ENCODE data around the gene ACOXL.

The ACOXL gene

GRCh38 chr2:110789706-110790105, 57.3 kb downstream of the ACOXL start:
- DNase-seq (ENCODE audit: low spot score): no peak
- in situ Hi-C loops (cut with MboI; ENCODE audit: low sequenced_read_pairs, unreplicated experiment): no loop called here
- TF ChIP-seq, protein P1, sequence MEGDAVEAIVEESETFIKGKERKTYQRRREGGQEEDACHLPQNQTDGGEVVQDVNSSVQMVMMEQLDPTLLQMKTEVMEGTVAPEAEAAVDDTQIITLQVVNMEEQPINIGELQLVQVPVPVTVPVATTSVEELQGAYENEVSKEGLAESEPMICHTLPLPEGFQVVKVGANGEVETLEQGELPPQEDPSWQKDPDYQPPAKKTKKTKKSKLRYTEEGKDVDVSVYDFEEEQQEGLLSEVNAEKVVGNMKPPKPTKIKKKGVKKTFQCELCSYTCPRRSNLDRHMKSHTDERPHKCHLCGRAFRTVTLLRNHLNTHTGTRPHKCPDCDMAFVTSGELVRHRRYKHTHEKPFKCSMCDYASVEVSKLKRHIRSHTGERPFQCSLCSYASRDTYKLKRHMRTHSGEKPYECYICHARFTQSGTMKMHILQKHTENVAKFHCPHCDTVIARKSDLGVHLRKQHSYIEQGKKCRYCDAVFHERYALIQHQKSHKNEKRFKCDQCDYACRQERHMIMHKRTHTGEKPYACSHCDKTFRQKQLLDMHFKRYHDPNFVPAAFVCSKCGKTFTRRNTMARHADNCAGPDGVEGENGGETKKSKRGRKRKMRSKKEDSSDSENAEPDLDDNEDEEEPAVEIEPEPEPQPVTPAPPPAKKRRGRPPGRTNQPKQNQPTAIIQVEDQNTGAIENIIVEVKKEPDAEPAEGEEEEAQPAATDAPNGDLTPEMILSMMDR (IDR thresholded peaks at IDR 0.05; ENCODE audit: borderline replicate concordance, control extremely low read depth, extremely low read depth, insufficient read depth, missing control alignments): no peak

DNA sequence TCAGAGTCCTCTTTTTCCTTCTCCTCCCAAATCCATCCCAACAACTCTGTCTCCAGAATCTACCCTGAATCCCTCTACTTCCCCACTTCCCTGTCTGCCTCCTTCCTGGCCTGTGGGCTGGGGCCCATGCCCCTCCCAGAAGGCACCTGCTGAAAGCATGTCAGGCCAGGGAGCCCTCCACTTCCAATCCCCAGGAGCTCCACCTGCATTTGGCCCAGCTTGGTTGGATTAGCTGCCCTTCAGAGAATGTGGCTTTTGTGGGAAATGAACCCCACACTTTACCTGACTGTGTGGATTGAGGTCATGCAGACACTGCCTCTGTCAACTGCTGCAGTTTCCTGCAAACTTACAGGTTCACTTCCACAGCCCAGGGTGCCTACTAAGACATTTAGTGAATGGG, 58.5 kb downstream of the ACOXL start:
- in situ Hi-C loops (cut with MboI; ENCODE audit: low sequenced_read_pairs, unreplicated experiment): no loop called here
- no peak for DNase-seq (ENCODE audit: low spot score)
- TF ChIP-seq, protein P1 (IDR thresholded peaks at IDR 0.05; ENCODE audit: borderline replicate concordance, control extremely low read depth, extremely low read depth, insufficient read depth, missing control alignments): no peak

DNA sequence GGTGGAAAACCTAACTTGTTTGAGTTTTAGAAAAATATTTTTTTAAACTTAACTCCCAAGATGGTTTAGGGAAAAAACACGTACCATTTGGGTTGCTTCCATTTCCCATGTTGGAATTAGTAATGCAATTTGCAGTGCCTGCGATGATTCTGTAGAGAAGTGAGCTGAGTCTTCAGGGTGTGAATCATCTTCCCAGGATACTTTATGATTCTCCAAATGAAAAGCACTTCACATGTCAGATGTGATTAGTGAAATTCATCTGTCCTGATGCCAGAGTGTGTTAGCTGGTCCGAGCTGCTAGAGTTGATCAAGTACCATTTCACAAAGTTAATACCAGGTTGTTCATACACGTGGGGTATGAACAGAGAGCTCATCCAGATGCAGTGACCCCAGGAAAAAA, 59.1 kb downstream of the ACOXL start:
- in situ Hi-C loops (cut with MboI; ENCODE audit: low sequenced_read_pairs, unreplicated experiment): no loop called here
- no peak for DNase-seq (ENCODE audit: low spot score)
- TF ChIP-seq, protein P1 (IDR thresholded peaks at IDR 0.05; ENCODE audit: borderline replicate concordance, control extremely low read depth, extremely low read depth, insufficient read depth, missing control alignments): no peak

DNA sequence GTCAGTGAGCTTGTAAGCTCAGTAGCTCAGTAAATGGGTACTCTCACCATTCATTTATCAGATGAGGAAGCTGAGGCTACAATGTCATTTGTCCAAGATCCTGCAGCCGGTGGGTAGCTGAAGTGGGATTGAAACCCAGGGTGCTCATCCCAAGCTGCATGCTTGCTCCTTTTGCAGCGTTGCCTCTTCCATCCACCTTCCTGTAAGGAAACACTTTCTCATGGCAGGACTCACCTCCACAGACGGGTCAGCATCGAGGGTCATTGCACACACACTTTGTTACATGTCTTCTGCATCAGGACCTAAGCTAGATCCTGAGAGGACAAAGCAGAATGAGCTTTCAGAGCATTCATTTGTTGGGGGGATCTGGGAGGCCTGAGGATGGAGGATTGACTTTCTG, 60.7 kb downstream of the ACOXL start:
- TF ChIP-seq, protein P1 (IDR thresholded peaks at IDR 0.05; ENCODE audit: borderline replicate concordance, control extremely low read depth, extremely low read depth, insufficient read depth, missing control alignments): no peak
- no peak for DNase-seq (ENCODE audit: low spot score)
- in situ Hi-C loops (cut with MboI; ENCODE audit: low sequenced_read_pairs, unreplicated experiment): no loop called here

DNA sequence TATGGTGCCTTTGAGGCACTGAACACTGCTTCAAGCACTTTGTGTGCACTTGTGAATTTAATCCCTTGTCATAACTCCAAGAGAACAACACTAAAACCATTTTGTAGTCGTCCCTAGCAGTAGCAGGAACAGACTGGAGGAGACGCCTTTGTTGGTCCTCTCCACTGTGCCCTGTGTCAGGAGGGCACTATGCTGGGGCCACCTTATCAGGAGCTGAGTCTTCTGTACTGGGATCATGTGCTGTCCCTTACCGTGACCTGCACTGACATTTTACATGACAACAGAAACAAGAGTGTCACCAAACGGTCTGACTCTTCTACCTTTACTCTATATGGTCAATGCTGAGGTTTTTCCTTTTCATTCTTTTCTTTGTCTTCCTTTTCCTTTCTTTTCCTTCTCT, 62.0 kb downstream of the ACOXL start:
- in situ Hi-C loops (cut with MboI; ENCODE audit: low sequenced_read_pairs, unreplicated experiment): no loop called here
- DNase-seq (ENCODE audit: low spot score): no peak
- TF ChIP-seq, protein P1 (IDR thresholded peaks at IDR 0.05; ENCODE audit: borderline replicate concordance, control extremely low read depth, extremely low read depth, insufficient read depth, missing control alignments): no peak

- in situ Hi-C loops (cut with MboI; ENCODE audit: low sequenced_read_pairs, unreplicated experiment): no loop called here
- TF ChIP-seq, protein P1 (IDR thresholded peaks at IDR 0.05; ENCODE audit: borderline replicate concordance, control extremely low read depth, extremely low read depth, insufficient read depth, missing control alignments): no peak
- DNase-seq (ENCODE audit: low spot score): no peak
Measured at GRCh38 chr2:110794951-110795350, 62.6 kb downstream of the ACOXL start.

Data from GM13976 (cell line).